Dedifferentiated amniotic fluid mesenchymal stem cell (primary cell): ENCODE data around the gene ABCC8.

ENCODE experiments used
- DNase-seq: peaks from one replicate; pipeline ENCODE4 v3.0.0-alpha.2; 2016; ENCODE audit errors: extremely low spot score

Gene ABCC8

DNA sequence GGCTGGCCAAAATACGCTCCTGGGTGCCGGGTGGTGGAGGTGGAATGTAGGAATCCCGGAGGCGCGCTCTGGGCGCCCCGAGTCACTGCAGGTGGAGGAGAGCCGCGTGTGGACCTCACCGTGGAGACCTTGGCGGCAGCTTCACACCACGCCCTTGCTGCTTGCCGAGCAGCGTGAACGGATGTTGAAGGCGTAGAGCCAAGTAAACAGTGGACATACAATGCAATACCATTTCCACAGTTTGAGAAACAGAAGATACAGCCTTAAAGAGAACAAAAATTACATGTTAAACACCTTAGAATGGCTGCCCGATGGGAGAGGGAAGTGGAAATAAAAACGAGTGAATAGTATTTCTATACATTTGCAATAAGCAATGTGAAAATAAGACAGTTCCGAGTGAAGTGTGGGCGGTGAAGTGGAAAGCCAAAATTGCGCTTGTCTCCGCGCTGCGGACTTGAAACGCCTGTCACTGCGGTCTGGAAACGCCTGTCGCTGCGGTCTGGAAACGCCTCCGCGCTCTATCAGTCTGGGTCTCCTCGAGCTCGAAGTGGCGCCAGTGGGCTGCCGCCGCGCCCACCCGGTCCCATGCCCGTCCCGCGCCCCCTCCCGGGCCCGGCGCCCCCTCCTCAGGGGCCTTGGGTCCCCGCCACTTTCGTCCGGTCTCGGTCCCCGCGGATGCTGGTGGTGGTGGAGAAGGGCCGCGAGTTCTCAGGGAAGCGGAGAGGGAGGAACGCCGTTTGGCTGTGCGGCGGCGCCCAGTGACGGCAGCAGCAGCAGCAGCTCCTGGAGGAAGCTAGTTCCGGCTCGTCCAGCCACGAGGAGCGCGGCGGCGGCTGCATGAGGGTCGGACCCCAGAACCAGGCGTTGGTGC is 123.5 kb downstream of the ABCC8 start:
- peak; percentile 54 for DNase-seq

DNA sequence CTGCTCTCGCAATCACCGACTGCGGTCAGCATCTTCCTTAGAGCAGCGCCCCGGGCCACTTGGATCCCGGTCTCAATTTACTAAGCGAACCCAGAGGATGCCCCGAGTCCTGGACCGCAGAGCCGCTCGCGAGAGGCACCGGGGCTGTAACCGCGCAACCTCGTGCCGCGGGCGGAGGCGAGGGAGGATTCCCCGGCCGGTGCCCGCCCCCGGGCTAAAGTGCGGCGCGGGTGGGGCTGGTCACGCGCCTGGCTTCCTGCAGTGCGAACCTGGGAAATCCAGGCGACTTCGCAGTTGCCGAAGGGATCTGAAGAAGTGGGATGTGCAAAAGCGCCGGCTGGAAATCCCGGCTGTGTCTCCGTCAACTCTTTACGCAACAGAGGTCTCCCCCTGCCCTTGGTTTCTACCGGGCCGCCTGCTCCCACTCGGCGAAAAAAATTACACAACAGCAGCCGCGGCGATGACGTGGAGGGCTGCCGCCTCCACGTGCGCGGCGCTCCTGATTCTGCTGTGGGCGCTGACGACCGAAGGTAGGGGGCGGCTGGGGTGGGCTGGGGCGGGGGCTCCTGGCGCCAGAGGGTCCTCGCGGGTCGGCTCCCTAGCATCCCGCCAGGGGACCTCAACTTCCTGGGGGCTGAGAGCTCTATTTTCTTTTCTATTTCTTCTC is 125.0 kb downstream of the ABCC8 start, which contains the start of gene NCR3LG1:
Gene NCR3LG1, plus strand, starts transcription at position 291 of the 667 bp plus-strand sequence. Its CDS starts 170 bp downstream, at position 461.
- DNase-seq = peak; percentile 53

DNA sequence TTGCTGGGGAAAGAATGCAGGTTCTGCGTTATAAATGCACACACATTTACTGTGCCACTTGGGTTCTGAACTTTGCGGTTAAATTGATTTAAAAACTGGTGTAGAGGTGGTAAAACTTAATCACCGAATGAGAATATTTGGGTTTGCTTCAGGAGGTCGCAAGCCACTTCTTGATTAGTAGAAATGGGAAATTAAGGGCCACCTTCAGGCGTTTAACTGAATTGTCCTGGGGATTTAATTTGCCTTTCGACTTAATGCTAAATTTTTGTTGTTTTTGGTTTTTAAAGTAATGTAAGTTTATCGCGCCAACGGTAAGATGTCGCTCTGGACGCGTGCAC is 125.5 kb downstream of the ABCC8 start:
- no peak for DNase-seq

DNA sequence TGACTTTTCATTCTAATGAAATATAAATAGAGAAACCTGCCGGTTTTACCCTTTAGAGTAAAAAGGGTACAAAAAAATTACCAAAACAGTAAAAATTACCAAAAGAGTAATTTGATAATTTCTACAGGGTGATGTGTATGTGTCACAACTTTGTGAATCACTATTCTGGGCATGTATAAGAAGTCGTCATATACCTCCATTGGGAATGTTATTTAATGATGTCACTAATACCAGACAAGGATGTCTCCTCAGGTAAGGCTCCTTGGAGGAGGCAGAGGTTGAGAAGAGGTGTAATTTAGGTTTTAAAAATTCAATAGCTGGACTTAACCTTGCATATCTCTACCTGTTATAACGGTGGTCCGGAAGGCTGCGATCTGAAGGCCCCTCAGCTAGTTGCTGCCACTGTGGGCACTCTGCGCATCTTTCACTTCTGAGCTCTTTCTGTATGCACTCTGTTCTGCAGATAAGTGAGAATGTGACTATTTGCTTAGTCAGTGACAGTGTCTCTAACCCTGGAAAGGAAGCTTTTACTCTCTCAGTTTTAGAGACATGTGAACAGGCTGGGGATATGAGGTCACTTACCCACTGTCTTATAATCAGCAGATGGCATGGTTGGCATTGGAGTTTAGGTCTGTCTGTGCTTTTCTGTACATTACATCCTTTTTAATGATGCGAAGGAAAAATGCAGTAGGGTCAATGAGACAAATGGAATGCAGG is 126.0 kb downstream of the ABCC8 start:
- DNase-seq = no peak

DNA sequence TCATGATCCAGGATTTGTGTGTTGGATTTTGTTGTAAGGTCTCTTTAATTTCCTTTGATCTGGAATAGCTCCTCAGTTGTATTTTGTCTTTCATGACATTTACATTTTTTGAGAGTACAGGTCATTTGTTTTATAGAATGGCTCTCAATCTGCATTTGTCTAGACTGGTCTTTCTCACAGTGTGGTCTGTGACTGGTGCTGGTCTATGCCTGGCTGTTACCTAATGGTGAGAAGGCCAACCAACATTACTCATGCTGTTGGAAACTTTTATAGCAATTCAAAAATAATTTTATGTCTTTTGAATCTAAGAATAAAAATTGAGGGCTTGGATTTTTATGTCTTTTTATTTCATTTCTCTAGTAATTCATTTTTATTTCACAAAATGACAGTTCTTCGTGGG is 129.0 kb downstream of the ABCC8 start:
- DNase-seq = no peak

DNA sequence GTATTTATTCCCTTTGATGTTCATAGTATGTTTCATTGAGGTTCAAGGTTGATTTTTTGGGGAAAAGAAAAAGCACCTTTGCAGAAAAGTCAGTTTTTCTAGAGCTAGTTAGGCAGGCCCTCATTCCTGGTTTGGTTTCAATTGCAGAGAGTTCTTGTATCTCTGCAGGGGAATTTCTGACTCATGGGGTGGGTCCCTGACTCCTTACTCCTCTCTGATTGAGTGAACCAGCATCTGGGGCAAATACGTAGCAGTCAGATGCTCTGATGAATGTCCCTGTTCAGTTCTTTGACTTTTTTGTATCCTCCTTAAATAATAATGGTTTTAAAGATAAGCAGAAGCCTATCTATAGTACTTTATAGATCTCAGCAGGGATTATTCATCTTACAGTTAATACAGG is 132.7 kb downstream of the ABCC8 start:
- peak; percentile 93 for DNase-seq

DNA sequence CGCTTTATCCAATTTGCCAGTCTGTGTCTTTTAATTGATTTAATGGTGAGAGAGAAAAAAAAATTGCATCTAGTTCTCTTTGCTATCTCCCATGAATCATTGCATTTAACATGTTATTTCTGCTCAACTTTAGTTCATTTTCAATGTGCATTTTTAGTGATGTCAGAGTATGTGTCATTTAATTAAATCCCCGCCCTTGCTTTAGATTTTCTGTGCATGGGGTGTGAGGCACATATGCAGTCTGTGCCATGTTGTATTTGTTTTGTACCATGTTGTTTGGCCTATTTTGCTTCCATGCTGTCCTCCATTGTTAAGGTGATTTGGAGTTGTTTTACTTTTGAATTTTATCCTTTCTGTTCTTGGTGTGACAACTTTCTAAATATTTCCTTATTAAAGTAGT is 133.4 kb downstream of the ABCC8 start:
- no peak for DNase-seq
